IPS-11a (cell line): ENCODE measurements around the gene BPGM.
A peak's percentile ranks its signal among the peaks of the same experiment; 100 is the strongest.
"Not testable (repeated sequence)": the region's sequence is repeated elsewhere in the genome, so short reads cannot be mapped to it uniquely, and the experiment has no call there.

Experiments
- H3K4me3 ChIP-seq: one replicate; pipeline ENCODE4 v1.5.1; 2013; ENCODE audit warnings: low read depth, low read length, control low read depth

BPGM gene

GRCh38 chr7:134630893-134631292 lies 15.8 kb upstream of the BPGM start:
- H3K4me3 ChIP-seq = no peak overlapping the region

- H3K4me3 ChIP-seq = no peak overlapping the region
Measured at GRCh38 chr7:134632052-134632451, 14.6 kb upstream of the BPGM start.

GRCh38 chr7:134632937-134633540 lies 13.6 kb upstream of the BPGM start:
- no peak overlapping the region for H3K4me3 ChIP-seq

GRCh38 chr7:134636008-134636449 lies 10.6 kb upstream of the BPGM start:
- H3K4me3 ChIP-seq = no peak overlapping the region

DNA sequence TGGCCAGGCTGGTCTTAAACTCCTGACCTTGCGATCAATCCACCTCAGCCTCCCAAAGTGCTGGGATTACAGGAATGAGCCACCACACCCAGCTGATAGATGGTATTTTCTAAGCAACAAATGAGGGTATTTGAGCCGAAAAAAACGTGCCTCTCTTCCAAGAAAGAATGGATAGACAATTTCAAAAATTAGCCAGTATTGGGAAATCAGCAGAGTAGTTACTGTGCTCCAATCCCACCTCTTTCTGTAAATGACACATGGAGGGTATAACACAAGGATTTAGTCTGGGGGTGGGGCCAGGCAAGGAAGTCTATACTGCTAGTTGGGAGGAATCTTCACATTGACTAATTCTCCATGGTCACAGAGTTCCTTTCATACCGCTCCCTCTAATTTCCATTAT lies 9.2 kb upstream of the BPGM start:
- H3K4me3 ChIP-seq = no peak overlapping the region

DNA sequence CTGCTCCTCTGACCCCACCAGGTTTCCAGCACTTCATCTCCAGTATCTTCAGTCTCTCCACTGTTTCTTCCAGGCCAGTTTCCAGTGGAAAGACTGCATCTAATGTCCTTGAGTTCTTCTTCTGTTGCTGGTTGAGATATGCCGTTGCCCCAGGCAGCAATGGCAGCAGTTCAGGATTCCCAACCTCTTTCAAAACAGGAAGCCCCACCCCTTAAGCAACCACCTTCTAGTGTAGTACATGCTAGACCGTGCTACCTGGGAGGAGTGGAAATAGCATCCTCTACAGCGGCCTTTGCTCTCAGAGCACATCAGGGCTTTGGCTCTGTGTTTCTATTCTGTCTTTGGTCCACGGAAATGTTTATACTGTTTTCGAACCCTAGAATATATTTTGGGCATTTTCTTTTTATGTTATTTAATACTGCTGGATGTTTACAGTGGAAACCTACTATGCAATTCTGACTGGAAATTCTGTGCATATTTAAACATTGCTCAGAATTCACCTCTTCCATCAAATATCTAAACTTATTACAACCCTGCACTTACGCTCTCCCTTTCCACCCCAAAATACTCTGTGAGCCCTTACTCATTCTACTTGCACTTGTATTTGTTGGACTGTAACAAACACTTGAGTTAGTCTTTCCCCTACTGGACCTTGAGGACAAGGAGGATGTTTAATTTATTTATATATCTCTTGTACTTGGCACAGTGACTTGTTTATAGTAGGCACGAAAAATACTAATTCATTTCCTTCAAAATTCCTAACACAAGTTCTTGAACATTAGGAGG lies 8.5 kb upstream of the BPGM start:
- H3K4me3 ChIP-seq = no peak overlapping the region

DNA sequence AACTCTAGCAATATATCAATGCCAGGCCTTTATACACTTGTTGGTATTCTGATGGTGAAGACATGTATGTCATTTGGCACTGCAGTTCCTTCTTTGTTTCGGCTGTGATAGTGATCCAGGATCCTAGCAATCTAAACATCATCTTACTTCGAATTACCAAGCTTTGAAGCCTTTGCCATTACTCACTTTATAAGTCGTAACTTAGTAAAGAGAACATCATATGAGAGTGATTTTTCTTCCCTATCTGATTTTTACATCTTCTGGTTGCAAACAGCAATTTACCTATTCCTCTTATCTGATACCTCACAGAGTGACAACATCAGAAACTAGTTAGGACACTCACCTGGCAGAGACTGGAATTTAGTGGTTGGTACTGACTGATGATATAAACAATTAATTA lies 7.6 kb upstream of the BPGM start:
- H3K4me3 ChIP-seq = no peak overlapping the region

- H3K4me3 ChIP-seq = no peak overlapping the region
Measured at GRCh38 chr7:134639683-134640279, 6.9 kb upstream of the BPGM start.

DNA sequence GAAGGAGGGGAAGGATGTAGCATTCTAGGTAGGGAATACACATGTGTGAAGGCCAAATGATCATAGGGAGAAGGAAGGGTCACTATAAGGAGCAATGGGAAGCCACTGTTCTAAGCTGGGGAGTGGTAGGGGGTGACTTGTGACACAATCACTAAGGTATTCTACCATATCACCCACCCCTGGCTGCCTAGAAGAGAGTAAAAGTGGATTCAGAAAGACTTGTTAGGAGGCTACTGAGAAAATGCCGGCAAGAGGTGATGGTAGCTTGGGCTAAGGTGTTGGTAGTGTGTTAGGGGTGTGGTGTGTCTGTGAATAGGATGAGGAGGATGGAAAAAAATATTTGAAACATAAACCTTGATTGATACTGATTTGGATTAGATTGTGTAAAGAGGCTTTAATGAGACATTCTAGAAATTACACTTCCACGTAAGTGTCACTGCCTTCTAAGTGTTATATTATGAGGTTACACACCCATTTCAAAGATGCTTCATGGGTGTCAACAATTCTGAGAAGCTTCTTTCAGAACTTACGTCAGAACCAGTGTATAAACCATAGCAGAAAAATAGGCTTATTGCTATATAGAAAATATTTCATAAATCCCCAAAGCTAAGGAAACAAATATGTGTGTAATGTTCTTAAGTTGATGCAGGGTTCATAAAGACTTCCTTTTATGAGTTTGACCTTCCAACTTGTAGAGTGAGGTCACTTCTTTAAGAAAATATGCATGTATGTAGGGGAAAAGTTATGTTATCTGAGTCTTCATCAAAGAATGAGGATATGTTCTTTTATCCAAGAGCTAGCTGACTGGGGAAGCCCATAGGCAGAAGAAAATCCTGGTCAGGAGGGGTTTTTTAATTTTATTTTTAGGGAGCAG lies 5.6 kb upstream of the BPGM start:
- no peak overlapping the region for H3K4me3 ChIP-seq

GRCh38 chr7:134641981-134642380 lies 4.7 kb upstream of the BPGM start:
- not testable (repeated sequence) for H3K4me3 ChIP-seq

- H3K4me3 ChIP-seq = no peak overlapping the region
Measured at GRCh38 chr7:134643131-134643530, 3.5 kb upstream of the BPGM start.

DNA sequence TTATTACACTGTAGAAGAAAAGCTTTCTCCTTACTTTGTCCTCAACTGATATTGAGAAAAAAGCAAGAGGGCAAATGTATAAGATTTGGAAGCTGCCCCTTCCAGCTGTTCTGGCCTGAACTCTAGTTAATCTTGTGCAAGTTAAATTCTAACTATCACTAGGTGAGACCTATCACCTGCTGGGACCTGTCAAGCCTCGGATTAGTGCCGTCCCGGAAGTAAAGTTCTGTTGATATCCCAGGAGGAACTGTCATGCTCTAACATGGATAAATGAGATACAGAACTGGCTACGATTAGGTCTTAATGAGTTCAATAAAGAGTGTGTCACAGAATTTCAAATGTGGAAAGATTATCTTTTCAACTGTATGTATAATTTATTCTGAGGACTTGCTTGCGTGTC lies 1.2 kb upstream of the BPGM start:
- H3K4me3 ChIP-seq = peak overlapping the region; percentile 79

- H3K4me3 ChIP-seq = peak overlapping the region; percentile 79
Measured at GRCh38 chr7:134645935-134646334, 718 bp upstream of the BPGM start.

DNA sequence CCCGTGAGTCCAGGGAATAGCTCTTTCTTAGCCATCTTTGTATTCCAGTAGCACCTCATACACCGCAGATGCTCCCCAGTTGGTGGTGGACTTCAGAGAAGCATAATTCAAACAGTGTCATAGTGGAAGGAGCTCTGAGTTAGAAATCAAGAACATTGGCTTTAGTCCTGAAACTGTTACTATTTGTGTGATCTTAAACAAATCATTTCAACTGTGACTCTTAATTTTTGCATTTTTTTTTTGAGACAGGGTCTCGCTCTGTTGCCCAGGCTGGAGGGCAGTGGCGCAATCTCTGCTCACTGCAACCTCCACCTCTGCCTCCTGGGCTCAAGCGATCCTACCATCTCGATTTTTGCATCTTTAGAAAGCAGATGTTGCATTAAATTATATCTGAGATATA lies 1.8 kb downstream of the BPGM start:
- H3K4me3 ChIP-seq = no peak overlapping the region

DNA sequence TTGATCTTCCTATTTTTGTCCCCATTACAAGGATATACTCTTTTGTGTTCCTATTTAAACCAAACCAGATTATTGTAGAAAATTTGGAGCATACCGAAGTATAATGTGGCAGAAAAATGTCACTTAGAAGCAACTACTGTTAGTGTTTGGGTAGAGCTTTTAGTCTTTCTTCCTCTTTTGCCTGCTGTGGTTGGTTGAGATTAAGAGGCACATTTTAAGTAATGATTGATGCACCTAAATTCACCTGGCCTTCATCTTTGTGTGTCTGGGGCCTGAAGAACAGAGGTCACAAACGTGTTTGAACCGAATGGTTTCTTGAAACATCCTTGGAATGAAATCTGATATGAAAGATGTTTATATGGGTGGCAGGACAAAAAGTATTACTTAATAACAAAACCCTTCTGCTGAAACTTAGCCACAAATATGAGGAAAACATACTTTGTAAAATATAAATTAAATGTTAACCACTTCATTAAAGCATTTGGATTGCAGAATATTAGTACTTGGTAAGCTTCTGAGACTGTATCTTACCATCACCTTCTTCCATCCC lies 2.6 kb downstream of the BPGM start:
- no peak overlapping the region for H3K4me3 ChIP-seq

GRCh38 chr7:134651991-134652390 lies 5.3 kb downstream of the BPGM start:
- no peak overlapping the region for H3K4me3 ChIP-seq

- H3K4me3 ChIP-seq = no peak overlapping the region
Measured at GRCh38 chr7:134654104-134654775, 7.6 kb downstream of the BPGM start.

DNA sequence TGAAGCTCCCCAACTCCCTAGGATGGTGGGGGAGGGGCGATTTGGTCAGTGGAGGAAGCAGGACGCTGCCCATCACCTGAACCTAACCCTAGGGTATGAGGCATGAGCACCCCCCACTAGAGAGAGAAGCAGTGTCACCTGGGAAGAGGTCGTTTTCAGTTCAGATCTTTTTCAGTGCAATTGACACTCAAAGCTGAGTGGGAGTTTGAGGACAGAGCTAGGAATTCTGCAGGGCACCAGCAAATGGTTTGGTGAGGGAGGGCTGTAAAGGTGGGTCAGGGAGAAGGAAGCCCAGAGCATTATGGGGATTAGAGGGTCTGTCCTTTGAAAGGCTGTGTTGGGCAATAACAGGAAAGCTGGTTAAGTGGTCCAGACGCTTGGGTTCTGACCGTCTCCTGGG lies 10.9 kb downstream of the BPGM start:
- no peak overlapping the region for H3K4me3 ChIP-seq

DNA sequence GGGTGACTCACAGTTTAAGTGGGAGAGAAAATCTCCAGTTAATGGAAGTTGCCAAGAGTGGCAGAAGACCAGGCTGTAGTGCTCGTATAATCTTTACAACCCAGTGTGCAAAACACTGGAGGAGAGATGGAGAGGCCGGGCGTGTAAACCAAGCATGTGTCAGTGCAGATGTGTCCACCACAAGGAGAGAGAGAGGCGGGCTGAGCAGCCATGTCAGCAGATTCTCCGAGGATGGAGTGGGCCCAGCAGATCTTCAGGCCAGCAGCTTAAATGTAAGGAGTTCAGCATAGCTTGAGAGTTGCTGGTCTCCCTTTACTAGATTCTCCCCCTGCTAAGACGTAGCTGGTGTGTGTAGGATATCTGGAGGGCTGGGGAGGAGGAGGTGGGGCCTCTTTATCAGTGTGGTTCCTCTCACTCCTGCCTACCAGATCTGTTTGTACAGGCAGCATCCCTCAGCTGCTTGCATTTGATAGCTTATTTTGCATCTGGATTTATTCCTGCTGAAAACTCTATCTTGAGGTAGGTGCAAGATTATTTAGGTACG lies 13.7 kb downstream of the BPGM start:
- no peak overlapping the region for H3K4me3 ChIP-seq

DNA sequence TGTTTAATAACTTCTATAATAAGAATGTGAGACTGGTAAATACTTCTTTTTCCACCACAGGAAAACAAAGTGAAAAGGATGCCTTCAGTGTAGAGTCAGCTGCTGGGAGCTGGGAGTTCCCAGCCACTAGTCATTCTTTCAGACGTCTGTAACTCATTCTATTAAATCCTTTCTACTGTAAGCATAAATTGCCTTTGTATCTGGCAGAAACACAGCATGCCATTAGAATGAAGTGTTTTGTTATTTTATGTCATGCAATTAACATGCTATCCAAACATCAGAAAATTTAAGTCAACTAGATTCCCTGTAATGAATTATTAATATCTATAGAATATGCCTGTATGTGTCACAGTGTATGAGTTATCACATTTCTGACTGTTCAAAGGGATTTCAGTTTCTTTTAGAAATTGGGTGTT lies 14.3 kb downstream of the BPGM start:
- no peak overlapping the region for H3K4me3 ChIP-seq
